OCI-LY3 (cell line): ENCODE data around the gene ATP6V1G2.

Source experiments
- EZH2phosphoT487 ChIP-seq: fragments of 200-600 bp; shearing (Covaris generic); IDR thresholded peaks from 2 replicates; pipeline ENCODE4 v1.6.1; 2018; ENCODE audit warnings: antibody characterized with exemption, mixed run types, low read depth
- TF ChIP-seq, protein P1 (sequence below): fragments of 200-600, 300-600 bp; sonication (generic); IDR thresholded peaks from 2 replicates; pipeline ENCODE4 v1.5.1; 2014; ENCODE audit warnings: antibody characterized with exemption, low read length, low read depth

DNA sequence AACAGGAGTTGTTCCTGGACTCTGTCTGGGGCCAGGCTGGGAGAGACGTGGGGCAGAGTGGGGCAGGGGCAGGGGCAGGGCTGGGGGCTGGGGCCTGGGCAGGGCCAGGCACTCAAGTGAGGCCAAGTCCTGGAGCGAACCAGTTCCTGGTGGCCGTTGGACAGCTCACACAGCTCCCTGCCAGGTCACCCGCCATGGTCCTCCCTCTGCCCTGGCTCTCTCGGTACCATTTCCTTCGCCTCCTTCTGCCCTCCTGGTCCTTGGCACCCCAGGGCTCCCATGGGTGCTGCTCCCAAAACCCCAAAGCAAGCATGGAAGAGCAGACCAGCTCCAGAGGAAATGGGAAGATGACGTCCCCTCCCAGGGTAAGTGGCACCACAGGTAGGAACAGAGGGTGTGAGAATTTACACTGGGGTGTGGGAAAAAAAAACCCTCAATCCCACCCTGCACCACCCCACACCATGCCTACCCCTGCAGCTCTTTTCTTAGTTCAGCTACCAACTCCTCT, 17.5 kb downstream of the ATP6V1G2 start, which contains the start of gene MCCD1:
- TF ChIP-seq, protein P1, sequence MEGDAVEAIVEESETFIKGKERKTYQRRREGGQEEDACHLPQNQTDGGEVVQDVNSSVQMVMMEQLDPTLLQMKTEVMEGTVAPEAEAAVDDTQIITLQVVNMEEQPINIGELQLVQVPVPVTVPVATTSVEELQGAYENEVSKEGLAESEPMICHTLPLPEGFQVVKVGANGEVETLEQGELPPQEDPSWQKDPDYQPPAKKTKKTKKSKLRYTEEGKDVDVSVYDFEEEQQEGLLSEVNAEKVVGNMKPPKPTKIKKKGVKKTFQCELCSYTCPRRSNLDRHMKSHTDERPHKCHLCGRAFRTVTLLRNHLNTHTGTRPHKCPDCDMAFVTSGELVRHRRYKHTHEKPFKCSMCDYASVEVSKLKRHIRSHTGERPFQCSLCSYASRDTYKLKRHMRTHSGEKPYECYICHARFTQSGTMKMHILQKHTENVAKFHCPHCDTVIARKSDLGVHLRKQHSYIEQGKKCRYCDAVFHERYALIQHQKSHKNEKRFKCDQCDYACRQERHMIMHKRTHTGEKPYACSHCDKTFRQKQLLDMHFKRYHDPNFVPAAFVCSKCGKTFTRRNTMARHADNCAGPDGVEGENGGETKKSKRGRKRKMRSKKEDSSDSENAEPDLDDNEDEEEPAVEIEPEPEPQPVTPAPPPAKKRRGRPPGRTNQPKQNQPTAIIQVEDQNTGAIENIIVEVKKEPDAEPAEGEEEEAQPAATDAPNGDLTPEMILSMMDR, result no peak
- TF ChIP-seq EZH2phosphoT487, result no peak
